SKM-1 treated with dmso at 0.1 percent for 144 hours (cell line): ENCODE data around the gene CSRP1.
"Not testable (repeated sequence)": the region's sequence is repeated elsewhere in the genome, so short reads cannot be mapped to it uniquely, and the experiment has no call there.

Experiments used
- DNase-seq: peaks from one replicate; lab custom pipeline; 2025; ENCODE audit not compliant: unreplicated experiment; lab: John Stamatoyannopoulos, UW

Gene CSRP1

DNA sequence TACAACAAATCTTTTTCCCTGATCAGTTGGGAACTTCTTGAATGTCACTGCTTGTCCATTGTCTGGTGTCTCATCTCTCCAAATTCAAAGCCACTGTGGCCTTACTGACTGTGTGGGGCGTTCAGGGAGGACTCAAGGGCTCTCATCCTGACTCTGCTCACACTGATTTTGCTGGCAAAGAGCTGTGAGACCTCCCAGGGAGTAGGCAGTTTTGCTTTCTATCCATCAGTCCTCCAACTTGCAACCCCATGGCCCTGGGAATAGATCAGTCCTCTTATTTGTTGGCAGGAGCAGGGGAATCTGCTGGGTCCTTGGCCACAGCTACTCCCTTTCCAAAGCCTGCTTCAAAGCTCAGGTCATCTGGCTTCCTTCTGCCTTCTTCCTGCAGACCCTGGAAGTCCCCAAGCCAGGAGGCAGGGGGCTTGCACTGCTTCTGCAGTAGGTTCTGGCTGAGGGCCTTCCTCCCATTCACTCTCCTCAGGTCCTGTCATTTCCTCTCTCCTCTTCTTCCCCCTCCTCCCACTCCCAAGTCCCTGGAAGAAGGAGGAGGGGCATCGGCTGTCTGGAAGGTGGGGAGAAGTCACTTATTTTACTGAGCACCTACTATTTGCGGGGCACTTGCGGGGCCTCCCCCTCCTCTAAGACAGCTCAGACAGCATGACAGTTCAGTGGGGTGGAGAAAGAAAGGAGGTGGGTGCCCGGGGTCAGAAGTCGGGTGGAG lies 31.1 kb upstream of the CSRP1 start:
- no peak for DNase-seq

DNA sequence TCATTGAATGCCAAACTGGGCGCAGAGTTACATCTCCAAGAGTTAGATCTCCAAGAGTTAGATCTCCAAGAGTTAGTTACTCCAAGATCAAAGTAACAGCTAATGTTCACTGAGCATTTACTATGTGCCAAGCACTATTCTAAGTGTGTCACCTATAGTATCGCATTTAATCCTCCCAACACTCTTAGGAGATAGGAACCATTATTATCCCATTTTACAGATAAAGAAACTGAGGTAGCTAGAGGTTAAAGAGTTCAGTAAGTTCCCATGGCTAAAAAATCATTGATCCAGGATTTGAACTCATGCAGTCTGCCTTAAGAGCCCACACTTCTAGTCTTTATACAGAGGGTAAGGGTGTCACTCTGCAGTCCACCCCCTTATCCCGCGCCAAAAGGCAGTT lies 30.5 kb upstream of the CSRP1 start:
- DNase-seq, result no peak

DNA sequence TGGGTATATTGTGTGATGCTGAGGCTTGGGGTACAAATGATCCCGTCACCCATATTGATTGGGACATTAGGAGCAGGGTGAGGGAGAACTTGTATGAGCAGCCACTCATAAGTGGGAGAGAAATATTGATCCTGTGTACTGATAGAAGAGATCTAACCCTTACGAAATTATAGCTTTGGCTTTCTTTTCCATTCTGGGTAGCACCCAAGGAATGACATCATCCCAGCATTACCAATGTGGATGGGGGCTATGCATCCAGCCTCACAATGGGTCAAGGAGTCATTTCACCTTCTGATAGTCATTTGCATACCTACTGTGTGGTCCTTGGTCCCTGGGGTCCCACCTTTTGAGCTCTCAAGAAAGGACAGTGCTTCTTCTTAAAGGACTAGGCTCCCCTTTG lies 30.1 kb upstream of the CSRP1 start:
- DNase-seq, result no peak

DNA sequence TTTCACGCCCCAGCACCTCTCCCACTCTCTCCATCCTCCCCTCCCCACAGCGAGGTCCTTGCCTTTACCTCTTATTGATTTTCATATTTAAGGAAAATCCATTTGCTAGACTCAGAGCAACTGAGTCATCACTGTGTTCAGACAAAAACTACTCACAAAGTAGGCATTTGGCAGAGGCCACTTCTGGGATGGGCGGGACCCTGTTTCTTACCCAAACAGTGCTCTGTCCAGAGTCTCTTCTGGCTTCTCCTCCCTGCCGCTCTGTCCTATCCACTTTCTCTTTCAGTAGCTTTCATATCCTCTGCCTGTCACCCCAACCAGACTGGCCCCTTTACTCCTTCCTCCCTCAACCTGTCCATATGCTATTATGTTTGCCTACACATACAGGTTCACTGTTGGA lies 29.6 kb upstream of the CSRP1 start:
- no peak for DNase-seq

DNA sequence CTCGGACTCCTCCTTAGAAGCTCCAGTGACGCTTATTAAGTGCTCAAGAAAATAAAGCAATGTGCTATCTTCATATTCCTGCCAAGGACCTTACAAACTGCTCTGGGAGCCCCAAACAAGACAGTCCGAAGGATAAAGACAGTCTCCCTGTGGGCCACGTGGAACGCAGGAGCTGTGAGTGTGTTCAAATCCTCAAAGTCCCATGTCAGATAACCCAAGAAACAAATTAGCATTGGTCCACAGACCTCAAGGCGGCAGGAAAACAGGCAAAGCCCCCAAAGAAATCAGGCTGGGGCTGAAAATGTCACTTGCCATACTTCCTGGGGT lies 29.0 kb upstream of the CSRP1 start:
- no peak for DNase-seq

DNA sequence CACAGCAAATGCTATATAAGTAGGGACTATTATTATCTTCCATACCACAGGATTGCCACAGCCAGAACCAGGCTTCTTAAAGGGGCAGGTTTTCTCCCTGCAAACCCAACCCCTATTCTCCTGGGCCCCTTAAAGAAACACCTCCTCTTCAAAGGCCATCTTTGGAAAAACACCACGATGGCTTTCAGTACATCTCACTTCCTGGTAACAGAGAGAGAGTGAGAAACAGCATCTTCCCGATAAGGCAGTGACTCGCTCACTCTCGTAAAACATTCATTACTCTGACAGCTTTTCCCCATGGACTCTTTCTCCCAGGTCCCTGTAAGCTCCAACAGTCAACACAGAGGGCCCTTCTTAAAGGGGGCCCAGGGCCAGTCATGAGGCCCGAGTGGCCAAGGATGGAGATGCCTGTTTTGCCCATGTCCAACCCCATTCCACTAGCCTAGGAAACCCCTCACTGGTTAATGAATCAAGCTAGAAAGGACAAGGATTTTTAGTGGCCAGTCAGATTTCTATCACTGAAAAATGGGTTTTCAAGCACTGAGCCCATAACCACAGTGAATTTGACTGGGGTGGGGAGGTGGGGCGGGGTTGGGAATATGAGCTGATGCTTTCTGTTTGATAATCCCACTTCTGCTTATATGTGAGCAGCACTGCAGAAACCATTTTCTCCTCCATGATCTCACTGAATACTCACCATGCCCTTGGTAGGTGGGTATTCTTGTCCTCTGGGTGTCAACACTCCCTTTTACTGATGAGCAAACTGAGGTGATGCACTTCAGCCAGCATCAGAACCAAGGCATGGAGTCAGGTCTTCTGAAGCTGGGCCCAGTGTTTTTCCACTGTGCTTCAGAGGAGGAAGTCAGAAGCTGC lies 28.4 kb upstream of the CSRP1 start:
- peak; percentile 25 for DNase-seq

DNA sequence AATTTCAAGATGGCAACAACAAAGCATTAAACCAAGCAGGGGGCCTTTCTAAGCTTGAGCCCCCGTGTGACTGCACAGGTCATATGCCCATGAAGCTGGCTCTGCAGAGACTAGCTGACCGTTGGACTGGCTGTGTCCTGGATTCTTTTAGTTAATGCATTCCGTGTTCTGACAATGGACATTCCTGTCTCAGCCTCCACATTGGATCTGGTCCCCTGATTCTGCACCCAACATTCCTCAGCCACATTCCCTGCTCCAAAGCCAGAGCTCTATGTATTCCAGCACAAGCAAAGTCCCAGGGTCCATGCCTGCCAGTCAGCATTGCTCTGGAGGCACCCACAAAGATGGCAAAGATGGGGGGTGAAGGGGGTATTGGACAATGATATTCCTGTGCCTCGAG lies 26.9 kb upstream of the CSRP1 start:
- no peak for DNase-seq

DNA sequence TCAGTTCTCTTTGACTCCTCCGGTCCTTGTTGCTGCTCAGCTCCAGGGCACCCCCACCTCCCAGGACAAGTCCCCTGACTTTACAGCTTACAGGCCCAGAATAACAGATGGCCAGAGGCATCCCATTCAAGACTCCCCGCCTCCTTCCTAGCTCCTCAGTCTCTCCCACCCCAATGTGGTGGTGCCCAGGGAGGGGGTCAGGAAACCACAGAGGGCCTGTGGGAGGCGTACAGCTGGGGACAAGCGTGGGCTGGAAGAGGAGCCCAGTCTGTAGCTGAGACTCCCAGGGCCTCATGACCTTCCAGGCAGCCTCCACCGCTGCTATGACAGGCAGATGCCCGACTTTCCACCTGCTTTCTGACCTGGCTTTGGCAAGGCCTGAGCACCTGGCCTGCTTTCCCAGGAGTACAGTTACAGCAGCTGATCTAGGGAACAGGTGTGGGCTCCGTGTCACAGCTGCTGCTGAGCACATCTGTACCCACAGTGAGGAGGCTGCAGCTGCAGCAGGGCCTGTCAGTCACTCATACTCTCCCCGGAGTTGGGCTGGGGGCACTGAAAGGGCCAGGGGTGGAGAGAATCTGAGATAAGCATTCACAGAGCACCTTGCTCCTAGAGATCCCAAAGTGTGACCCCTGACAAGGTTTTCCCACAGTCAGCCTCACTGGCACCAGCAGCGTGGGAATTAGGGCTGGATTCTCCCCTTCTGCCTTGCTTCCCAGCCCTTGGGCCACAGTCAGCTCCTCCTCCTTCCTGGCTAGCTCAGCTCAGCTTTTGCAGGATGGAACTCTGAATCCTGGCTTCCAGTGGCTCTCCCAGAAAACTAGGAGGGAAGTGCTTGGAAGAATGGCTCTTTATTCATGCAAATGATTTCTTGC lies 24.9 kb upstream of the CSRP1 start:
- no peak for DNase-seq

DNA sequence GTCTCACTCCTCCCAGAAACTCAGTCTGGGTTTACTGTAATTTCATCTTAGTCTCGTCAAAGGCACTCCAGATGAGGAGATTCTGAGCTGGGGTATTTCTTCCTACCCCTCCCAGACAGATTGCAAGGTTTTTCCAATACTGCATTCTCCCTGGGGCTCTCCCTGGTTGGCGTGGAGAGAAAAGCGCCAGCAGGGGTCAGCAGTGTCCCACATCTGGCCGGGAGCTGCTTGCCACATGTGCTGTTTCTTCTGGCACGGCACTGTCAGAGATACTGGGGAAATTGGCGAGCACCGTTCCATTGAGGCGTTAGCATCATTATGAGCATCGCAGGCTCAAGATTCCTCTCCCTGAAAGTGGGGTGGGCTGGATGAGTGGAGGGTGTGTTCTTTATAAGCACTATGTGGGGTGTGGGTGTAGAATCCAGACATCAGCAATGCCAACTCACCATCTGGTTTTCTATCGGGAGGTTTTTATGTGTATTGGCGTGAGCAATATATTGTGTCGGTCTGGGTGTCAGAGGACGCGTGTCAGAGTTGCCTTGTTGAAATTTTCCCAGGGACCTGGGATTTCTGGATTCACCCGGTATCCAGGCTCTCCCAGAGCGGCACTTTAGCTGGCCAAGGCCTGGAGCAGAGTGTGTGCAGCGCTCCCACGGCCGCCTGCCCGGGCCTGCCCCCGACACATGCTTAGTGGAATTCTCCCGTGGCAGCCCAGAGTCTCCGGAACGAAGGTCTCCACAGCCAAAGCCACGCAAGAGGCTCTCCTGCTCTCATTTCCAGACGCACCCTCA lies 24.0 kb upstream of the CSRP1 start:
- peak; percentile 71 for DNase-seq

DNA sequence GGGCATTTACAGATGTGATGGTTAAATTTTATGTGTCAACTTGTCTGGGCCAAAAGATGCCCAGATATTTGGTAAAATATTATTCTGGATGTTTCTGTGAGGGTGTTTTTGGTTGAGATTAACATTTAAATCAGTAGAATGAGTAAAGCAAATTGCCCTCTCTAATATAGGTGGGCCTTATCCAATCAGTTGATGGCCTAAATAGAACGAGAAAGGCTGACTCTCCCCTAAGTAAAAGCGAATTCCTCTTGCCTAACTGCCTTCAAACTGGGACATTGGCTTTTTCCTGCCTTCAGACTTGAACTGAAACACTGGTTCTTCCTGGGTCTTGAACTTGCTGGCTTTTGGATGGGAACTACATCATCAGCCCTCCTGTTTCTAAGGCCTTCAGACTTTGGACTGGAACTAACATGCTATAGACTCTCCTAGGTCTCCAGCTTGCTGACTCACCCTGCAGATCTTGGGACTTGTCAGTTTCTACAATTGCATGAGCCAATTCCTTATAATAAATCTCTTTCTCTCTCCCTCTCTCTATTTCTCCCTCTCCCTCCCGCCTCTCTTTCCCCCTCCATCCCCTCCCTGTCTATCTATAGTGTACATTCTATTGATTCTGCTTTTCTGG lies 21.8 kb upstream of the CSRP1 start:
- no peak for DNase-seq

DNA sequence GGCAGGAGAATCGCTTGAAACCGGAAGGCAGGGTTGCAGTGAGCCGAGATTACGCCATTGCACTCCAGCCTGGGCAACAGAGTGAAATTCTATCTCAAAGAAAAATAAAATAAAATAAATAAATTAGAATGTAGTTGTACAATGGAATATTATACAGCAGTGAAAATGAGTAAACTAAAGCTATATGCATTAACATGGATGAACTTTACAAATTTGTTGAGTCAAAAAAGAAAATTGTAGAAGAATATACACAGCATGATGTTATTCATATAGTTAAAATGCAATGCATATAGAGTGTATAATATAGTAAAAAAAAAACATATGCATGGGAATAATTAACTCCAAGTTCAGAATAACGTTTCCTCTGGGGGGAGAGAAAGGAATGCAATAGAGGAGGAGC lies 21.0 kb upstream of the CSRP1 start:
- DNase-seq, result no peak

DNA sequence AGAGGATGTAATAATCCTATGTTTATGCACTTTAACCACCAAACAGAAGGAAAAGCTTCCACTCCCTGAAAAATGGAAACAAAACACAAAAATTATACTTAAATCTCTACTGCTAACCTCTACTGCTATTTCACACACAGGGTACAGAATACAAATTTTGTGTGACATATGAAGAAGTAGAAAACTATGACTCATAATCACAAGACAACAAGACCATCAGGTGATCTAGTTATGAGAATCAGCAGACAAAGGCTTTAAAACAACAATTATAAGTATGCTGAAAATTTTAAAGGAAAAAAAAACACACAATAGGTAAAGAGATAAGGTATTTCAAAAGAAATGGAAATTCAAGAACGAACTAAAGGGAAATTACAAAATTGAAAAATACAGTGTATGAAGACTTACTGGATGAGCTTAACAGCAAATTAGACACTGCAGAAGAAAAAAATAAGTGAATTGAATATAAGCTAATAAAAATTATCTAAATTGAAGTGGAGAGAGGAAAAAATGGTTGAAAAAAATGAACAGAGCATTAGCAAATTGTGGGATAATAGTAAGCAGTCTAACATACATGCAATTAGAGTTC lies 18.4 kb upstream of the CSRP1 start:
- no peak for DNase-seq

DNA sequence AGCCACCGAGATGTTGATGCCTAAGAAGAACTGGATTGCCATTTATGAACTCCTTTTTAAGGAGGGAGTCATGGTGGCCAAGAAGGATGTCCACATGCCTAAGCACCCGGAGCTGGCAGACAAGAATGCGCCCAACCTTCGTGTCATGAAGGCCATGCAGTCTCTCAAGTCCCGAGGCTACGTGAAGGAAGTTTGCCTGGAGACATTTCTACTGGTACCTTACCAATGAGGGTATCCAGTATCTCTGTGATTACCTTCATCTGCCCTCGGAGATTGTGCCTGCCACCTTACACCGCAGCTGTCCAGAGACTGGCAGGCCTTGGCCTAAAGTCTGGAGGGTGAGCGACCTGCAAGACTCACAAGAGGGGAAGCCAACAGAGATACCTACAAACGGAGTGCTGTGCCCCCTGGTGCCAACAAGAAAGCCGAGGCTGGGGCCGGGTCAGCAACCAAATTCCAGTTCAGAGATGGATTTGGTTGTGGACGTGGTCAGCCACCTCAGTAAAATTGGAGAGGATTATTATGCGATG lies 13.2 kb upstream of the CSRP1 start:
- DNase-seq, result not testable (repeated sequence)

DNA sequence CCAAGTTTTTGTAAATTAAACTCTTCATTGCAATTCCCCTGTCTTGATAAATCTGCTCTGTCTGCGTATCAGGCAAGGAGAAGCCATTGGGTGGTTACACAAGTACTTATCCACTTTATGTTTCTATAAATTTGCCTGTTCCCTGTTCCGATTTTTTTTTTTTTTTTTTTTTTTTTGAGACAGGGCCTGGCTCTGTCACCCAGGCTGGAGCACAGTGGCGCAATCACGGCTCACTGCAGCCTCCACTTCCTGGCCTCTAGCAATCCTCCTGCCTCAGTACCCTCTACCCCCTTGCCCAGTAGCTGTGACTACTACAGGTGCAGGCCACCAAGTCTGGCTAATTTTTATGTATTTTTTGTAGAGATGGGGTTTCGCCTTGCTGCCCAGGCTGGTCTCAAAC lies 11.1 kb upstream of the CSRP1 start:
- no peak for DNase-seq

DNA sequence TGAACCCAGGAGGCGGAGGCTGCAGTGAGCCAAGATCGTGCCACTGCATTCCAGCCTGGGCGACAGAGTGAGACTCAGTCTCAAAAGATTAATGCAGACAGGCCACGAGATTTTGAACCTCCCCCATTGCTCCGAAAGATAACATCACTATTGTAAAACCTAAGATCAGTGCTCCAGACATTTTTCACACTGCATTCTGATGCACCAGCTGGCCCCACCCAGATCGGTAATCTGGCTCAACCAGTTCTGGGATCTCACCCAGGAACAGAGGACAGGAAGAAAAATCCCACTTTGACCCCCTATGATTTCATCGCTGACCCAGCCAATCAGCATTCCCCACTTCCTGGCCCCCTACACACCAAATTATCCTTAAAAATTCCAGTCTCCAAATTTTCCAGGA lies 10.7 kb upstream of the CSRP1 start:
- no peak for DNase-seq

DNA sequence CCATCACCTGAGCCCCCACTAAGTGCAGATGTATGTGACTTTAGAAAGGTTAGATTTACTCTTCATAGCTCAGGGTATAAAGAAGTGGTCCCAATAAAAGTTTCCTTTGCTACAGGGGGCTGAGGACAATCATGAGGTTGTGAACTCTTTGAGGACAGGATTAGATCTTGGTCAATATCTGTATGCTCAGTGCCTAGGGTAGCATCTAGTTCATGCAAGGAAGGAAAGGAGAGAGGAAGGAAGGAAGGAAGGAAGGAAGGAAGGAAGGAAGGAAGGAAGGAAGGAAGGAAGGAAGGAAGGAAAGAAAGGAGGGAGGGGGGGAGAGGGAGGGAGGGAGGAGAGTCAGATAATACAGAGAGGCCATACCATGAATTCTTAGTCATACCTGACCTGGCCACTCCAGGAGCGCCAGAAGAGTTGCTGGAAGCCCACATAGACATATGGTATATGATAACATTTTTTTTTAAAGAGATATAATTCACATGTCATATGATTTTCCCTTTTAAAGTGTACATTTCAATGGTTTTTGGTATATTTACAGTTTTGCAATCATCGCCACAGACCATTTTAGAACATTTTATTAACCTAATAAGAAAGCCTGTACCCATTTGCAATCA lies 9.7 kb upstream of the CSRP1 start:
- no peak for DNase-seq

DNA sequence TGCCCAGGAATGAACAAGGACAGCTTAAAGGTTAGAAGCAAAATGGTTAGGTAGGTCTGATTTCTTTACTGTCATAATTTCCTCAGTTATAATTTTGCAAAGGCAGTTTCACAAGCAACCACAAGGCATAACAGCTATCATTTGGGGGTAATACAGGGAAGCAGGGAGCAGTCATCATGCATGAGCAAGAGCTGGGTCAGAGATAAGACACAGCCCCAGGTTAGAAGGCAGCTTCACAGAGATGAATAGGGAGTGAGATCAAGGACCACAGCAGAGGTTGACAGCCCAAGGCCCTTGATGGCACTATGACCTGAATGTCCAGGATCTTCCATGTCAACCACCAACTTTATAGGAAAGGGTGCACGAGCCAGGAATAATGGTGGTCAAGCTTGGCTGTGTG lies 9.0 kb upstream of the CSRP1 start:
- DNase-seq, result no peak

DNA sequence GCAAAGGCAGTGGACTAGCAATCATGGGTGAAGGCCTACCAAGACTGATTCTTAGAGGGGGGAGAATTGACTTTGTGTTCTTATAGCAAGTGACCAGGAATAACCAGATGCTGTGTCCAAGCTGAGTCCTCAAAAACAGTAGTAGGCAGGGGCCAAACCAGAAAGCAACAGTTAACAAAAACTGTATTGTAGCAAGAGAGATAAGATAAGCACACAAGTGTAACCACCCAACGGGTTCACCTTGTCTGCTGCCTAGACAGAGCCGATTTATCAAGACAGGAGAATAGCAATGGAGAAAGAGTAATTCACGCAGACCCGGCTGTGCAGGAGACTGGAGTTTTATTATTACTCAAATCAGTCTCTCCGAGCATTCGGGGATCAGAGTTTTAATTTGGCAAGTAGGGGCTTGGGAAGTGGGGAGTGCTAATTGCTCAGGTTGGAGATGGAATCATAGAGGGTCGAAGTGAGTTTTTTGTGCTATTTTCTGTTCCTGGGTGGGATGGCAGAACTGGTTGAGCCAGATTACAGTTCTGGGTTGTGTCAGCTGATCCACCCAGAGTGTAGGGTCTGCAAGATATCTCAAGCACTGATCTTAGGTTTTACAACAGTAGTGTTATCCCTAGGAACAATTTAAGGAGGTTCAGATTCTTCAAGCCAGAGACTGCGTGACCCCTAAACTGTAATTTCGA lies 8.3 kb upstream of the CSRP1 start:
- DNase-seq, result no peak

DNA sequence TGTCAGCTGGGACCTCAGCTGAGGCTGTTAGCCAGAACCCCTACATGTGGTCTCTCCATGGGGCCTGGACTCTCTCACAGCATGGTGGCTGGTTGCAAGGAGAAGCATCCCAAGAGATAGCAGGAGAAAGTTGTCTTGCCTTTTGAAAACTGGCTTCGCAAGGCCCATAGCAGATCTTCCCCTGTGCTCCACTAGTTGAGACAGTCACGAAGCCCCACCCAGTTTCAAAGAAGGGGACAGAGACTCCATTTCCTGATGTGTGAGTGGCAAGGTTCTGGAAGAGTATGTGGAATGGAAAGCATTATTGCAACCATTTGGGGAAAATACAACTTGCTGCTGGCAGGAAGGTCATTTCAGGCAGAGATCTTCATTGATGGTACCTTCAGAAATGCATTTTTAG lies 7.5 kb upstream of the CSRP1 start:
- no peak for DNase-seq
